ENCODE measurements around the gene DNAJC16.
A peak's percentile ranks its signal among the peaks of the same experiment; 100 is the strongest.
"Not testable (repeated sequence)": the region's sequence is repeated elsewhere in the genome, so short reads cannot be mapped to it uniquely, and the experiment has no call there.

DNAJC16 gene

DNA sequence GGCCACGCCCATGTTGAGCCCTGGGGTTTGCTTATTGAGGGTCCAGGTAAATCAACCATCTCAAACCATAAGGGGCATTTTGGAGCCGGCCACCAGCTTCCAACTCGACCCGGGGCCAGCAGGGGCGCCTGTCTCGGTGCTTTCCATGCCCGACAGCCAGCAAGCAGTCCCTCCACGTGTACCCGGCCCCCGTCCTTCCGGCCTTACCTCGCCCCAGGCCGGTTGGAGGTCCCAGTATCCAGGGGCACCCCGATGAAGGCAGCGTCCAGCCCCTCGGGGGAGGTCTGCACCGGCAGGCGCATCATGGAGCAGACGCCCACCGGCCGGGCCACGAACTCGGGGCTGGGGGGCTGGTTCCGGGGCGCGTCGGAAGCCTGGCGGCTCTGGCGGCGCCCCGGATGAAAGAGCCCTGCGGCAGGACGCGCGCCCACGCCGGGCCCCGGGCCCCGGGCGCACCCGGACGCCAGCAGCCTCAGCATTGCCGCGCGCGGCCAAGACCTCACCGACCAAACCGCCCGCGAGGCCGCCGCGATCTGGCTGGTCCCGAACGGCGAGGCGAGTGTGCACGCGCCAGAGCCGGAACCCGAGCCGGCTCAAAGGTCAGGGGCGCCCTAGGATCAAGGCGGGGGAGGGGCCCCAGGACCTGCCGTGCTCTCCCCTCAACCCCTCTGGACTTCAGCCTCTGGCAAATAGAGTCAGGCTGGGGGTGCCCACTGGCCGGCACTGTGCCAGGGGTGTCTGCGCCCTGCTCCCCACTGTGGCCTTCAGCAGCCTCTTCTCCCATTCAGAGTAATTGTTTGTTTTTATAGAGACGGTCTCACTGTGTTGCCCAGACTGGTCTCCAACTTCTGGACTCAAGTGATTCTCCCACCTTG lies 58.1 kb downstream of the DNAJC16 start, which contains the start of gene AGMAT:
Gene AGMAT, minus strand, starts transcription at position 563 of the 875 bp plus-strand sequence. Its CDS starts 84 bp downstream, at position 479.
- peak; percentile 70 for DNase-seq

DNA sequence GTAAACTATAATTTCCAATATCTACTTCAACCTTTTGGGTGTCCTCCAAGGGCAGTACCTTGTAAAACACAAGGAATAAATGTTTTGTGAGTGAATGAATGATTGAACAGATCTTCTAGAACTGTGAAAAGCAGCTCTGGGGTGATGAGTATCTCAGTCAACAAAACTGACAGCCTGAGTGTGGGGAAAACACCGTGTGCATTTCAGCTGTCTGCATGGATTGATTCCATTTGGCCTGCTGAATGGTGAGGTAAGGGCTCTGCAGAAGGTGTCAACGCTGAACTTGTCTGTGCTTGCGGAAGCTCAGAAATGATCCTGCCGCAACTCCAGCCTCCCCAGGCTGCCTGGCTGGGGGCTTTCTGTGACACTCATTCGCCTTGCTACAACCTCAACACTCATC lies 65.6 kb downstream of the DNAJC16 start:
- no peak for DNase-seq

DNA sequence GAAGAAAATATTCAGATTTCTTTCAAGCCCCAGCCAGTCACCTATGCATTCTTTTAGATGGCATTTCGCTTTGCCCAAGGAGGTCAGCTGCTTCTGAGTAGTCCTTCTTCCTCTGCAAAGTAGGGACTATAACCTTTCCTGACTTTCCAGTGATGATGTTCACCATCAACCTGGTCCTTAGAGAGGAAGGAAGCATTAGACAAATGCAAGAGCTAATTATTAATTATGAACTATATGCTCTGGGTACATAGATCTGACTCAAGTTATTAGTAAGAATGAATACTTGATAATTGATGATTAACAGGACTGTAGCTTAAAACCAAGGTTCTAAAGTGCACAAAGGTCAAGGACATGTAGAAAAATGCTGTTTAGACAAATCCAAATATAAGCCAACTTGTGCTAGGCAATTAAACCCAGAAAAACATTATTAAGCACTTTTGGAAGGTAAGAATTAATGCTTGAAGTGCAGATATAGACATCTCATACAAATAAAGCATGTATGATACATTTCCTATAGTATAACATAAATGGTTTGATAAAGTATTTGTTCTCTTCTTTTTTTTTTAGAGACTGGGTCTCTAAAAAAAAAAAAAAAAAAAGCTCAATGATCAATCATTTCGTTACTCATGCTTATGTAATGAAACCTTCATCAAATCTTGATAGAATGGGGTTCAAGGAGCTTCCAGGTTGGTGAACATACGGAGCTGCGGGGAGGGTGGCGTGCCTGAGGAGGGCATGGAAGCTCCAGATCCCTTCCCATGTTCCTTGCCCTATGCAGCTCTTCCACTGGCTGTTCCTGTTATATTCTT lies 69.4 kb downstream of the DNAJC16 start:
- DNase-seq = no peak

GRCh38 chr1:15598436-15598835 lies 71.8 kb downstream of the DNAJC16 start:
- DNase-seq = no peak

DNA sequence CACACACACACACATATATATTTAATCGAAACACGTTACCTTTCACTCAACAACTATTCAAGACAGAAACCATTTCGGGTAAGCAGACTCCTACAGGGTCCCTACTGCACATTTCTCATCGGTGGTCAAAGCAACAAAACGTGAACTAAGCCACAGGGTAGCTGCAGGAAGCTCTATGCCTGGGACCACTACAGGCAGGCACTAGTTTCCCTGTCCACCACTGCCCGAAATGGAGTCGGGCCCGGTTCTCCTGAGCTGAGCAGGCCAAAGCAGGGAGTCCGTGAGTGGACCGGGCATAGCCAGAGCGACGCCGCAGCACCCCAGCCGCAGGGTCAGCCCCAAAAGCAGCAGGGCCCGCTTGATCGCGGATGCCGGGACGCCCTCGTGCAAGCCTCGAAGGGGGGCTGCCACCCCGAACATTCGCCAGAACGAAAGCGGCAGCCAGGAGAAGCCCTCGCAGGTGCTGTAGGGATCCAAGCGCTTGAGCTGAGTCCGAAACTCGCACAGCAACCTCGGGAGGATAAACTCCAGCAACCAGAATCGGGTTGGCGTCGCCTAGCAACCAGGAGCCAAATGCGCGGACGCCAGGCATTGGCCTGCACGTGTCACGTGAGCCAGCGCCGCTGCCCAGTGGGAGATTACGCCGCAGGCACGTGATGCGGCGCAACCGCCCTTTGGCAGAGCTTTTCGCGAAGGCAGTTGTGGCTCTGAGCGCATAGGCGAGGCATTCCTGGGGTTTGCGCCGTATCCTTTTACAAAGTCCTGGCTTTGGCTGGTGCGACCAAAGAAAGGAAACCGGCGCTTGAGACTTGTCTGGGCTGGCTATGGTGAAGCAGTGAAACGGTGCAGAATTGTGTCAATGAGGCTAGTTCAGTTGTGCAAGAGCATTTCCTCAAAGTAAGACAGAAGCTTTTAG lies 76.7 kb downstream of the DNAJC16 start:
- DNase-seq = peak; percentile 94

DNA sequence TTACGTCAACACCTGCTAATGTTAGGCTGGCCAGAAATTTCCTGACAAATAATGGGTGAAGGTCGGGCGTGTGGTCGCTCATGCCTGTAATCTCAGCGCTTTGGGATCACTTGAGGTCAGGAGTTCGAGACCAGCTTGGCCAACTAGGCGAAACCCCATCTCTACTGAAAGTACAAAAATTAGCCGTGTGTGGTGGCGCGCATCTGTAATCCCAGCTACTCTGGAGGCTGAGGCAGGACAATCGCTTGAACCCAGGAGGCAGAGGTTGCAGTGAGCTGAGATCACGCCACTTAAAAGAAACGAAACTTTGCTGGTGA lies 77.3 kb downstream of the DNAJC16 start:
- not testable (repeated sequence) for DNase-seq

DNA sequence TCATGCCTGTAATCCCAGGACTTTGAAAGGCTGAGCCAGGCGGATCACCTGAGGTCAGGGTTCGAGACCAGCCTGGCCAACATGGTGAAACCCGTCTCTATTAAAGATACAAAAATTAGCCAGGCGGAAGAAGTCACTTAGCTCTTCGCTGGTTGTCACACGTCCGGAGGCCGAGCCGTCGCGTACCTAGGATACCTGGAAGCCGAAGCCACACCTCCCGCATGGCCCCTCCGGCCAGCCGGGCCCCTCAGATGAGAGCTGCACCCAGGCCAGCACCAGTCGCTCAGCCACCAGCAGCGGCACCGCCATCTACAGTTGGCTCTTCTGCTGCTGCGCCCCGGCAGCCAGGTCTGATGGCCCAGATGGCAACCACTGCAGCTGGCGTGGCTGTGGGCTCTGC lies 77.8 kb downstream of the DNAJC16 start:
- DNase-seq = not testable (repeated sequence)

DNA sequence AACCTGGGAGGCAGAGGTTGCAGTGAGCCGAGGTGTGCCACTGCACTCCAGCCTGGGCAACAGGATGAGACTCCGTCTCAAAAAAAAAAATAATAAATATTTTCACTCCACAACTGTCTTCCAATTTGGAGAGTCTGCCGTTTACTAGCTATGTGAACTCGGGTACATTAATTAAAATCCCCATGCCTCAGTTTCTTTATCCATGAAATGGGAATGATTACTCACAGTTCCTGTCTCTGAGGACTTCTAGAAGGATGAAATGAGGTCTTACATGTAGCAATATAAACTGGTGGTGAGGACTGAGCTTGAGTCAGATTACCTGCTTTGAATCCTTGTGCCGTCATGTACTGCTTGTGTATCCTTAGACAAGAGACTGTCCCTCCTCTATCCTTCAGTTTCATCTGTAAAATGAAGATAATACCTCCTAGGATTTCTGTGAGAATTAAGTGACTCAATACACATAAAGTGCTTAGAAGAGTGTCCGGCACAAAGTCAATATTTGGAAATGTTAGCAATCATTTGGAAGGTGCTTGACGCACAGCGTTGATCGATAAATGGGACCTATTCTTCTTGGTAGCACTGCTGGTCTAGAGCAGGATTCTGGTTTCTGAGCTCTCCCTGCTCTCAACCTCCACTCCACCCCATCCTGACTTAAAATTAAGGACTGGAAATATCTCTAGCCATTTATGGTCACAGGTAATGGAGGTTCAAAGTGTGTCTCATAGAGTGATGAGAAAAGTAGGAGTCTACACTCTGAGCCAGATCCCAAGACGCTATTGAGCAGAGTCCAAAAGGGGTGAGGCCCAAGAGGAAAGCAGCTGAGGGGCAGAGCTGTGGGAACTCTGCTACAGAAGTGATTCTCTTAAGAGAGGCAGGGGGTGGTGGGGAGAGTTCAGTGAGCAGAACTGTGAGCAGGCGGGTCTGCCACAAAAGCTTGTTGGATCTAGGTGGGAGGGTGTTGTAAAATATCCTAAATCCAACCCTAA lies 79.0 kb downstream of the DNAJC16 start:
- DNase-seq = no peak

DNA sequence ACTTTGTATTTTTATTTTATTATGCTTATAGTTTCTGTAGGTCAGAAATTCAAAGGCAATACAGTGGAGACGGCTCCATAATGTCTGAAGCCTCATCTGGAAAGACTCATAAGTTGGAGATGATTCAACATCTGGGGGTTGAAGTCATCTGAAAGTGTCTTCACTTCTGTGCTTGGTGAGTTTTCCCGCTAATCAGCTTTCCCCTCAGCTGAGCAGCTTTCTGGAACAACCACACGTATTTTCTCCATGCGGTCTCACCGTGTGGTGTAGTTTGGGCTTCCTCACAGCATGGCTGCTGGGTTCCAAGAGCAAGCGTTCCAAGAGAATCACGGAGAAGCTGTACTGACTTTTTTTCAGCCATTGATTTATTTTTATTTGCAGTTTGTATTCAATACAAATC lies 83.0 kb downstream of the DNAJC16 start:
- DNase-seq = no peak

DNA sequence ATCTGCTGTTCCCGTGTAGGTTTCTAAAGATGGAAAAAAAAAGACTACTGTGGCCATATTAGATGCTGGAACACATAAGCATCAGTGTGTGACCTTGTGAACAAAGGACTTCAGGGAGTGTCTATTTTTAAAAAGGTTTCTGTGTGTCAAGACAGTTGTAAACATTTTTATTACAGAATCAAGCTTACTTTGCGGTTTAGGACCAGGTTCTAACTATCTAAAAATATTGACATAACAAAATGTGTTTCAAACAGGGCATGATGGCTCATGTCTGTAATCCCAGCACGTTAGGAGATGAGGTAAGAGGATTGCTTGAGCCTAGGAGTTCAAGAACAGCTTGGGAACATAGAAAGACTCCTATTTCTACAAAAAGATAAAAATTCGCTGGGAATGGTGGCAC lies 83.5 kb downstream of the DNAJC16 start:
- no peak for DNase-seq

- no peak for DNase-seq
Measured at GRCh38 chr1:15616373-15617172, 89.9 kb downstream of the DNAJC16 start.

- DNase-seq = peak; percentile 95
Measured at GRCh38 chr1:15617173-15618076, 90.8 kb downstream of the DNAJC16 start, which contains the start of gene DDI2. Gene DDI2 (plus strand): TSS chr1:15617458. CDS start chr1:15617671, 213 bp downstream.

- no peak for DNase-seq
Measured at GRCh38 chr1:15618077-15618654, 91.5 kb downstream of the DNAJC16 start.

- no peak for DNase-seq
Measured at GRCh38 chr1:15618655-15619525, 92.2 kb downstream of the DNAJC16 start.

DNA sequence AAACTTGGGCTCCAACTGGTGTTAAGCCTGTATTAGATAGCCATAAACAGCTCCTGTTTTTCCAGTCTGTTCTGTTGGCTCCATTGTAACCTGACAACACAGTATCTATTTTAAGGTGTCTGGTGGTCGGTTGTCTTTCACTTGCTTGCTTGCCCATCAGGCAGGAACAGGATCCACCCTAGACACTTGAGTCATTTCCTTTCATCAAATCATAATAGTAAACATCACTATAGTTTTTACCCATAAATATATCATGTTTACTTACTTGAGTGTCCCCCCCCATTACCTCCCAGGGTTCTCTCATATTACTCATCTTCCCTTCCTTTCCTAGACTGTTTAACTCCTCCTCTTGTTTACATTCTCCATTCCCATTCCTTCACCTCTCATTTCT lies 93.5 kb downstream of the DNAJC16 start:
- peak; percentile 40 for DNase-seq

GRCh38 chr1:15620902-15621682 lies 94.4 kb downstream of the DNAJC16 start:
- no peak for DNase-seq

GRCh38 chr1:15621975-15622374 lies 95.3 kb downstream of the DNAJC16 start:
- no peak for DNase-seq
